Ovary (tissue), 3 donors: Measurements from ENCODE around the gene IL12A.

Experiments
- EP300 ChIP-seq: sonication (generic); formaldehyde crosslinking; IDR thresholded peaks from one replicate; pipeline ENCODE4 v1.6.1; 2017; ENCODE audit warnings: antibody characterized with exemption
- TF ChIP-seq, protein P1 (sequence below), 3 donors: fragments of 450-650 bp in 2 of 3; fragments of 200-600 bp in 1 of 3; IDR thresholded peaks; one replicate each; pipeline versions ENCODE4 v1.5.1 to v1.8.0; 2016 to 2022; ENCODE audit warnings: antibody characterized with exemption in 3 of 3, mild to moderate bottlenecking in 1 of 3
- donor health status: DM: no; HTN: no; CAD: no.

DNA sequence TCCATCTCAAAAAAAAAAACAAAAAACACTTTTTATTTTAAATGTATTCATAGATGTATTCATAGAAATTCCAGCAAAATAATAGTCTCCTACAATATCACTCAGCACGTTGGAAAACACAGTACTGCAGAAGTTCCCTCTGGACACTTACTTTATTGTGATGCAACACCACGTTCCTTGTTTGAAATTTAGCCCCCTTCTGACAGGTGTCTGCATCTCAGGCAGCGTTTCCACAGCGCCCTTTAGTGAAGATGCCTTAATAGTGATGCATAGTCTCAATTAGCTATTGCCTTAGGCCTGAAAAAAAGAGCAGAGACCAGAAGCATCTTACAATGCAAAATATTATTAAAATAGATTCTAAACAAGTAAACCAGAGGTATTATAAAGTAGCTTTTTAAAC lies 20.3 kb downstream of the IL12A start:
- TF ChIP-seq, protein P1, sequence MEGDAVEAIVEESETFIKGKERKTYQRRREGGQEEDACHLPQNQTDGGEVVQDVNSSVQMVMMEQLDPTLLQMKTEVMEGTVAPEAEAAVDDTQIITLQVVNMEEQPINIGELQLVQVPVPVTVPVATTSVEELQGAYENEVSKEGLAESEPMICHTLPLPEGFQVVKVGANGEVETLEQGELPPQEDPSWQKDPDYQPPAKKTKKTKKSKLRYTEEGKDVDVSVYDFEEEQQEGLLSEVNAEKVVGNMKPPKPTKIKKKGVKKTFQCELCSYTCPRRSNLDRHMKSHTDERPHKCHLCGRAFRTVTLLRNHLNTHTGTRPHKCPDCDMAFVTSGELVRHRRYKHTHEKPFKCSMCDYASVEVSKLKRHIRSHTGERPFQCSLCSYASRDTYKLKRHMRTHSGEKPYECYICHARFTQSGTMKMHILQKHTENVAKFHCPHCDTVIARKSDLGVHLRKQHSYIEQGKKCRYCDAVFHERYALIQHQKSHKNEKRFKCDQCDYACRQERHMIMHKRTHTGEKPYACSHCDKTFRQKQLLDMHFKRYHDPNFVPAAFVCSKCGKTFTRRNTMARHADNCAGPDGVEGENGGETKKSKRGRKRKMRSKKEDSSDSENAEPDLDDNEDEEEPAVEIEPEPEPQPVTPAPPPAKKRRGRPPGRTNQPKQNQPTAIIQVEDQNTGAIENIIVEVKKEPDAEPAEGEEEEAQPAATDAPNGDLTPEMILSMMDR (IDR thresholded peaks at IDR 0.05): no peak
- TF ChIP-seq EP300: no peak
